CD4-positive, alpha-beta T cell treated with Interleukin-1 beta for 1 hour (primary cell): ENCODE results near the gene CLCN2.

Experiments used
- DNase-seq, 2 donors: peaks; one replicate each; pipeline ENCODE4 v3.0.0-alpha.2; 2020 to 2022

The CLCN2 gene

GRCh38 chr3:184322731-184323487 lies 38.5 kb downstream of the CLCN2 start:
- DNase-seq = peak in 1 of 2 donors; percentile 61

DNA sequence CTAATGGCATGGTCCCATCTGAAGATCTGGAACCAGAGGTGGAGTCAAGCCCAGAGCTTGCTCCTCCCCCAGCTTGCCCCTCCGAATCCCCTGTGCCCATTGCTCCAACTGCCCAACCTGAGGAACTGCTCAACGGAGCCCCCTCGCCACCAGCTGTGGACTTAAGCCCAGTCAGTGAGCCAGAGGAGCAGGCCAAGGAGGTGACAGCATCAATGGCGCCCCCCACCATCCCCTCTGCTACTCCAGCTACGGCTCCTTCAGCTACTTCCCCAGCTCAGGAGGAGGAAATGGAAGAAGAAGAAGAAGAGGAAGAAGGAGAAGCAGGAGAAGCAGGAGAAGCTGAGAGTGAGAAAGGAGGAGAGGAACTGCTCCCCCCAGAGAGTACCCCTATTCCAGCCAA lies 39.7 kb downstream of the CLCN2 start:
- no peak for DNase-seq

GRCh38 chr3:184320104-184320445 lies 41.3 kb downstream of the CLCN2 start:
- DNase-seq = peak; percentile 29 to 67

DNA sequence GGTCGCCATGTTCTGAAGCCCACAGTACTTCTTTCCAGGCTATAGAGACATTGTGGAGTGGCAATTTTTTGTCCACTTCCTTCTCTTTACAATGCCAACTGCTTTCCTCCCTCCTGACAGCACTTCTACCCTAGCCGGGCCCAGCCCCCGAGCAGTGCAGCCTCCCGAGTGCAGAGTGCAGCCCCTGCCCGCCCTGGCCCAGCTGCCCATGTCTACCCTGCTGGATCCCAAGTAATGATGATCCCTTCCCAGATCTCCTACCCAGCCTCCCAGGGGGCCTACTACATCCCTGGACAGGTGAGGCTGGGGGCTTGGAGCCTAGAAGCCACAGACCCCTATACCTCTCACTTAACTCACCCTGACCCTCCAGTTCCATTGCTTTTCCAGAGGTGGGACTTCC lies 44.2 kb downstream of the CLCN2 start:
- DNase-seq = no peak

DNA sequence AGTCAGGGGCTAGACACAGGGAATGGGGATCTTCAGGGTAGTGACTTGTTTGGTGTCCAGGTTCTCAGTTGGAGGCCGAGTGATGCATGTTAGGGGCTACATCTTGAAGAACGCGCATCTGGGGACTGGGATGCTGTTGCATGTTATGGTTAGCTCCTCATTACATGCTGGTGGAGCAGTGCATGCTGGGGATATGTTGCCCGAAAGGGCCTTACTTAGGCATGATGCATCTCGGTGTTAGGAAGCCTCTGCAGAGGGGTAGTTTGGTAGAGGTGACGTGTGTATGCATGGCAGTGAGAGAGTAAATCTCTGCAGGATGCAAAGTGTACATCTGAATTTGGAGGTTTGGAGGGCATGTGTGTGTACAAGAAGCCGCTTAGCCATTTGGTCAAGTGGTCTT lies 44.6 kb downstream of the CLCN2 start:
- no peak for DNase-seq

DNA sequence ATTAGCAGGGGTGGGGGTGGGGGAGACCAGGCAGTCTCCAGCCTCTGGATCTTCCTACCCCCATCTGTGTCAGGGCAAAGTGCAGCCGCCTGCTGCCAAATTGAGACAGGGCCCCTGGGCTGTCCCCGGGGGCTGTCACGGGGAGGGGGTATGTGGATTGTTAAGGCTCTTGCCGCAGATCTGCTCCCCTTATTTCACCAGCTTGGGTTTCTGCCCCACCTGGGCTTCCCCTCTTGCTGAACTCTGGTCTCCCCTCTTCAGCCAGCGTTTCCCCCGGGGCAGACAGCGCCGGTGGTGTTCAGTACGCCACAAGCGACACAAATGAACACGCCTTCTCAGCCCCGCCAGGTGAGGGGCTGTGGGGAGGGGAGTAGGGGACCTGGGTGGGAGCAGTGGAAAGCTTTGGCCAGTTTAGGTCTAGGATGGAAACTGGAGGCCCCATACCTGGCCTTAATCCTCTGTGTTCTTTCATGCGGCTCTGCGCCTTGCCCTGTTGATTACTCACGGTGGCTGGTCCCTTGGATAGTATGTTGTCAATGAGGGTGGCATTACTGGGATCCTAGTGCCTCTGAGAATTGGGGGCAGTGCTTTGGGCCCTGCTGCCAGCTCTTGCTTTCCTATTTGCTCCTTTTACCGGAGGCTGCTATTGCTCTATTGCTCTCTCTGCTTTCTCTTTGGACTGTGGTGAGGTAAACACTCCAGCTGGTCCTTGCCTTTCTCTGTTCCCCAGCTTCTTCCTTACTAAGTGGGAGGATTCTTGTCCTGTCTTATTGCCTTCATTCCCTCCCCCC lies 45.3 kb downstream of the CLCN2 start:
- peak; percentile 10 to 33 for DNase-seq

GRCh38 chr3:184315543-184315867 lies 45.9 kb downstream of the CLCN2 start:
- DNase-seq = no peak

- DNase-seq = peak; percentile 76 to 77
Observed at GRCh38 chr3:184314700-184315542, 46.5 kb downstream of the CLCN2 start.

- peak; percentile 94 to 95 for DNase-seq
Observed at GRCh38 chr3:184314363-184314699, 47.1 kb downstream of the CLCN2 start, which contains the start of gene EIF4G1. EIF4G1 (plus strand) TSS chr3:184314606; CDS start chr3:184315797, 1,191 bp downstream.

DNA sequence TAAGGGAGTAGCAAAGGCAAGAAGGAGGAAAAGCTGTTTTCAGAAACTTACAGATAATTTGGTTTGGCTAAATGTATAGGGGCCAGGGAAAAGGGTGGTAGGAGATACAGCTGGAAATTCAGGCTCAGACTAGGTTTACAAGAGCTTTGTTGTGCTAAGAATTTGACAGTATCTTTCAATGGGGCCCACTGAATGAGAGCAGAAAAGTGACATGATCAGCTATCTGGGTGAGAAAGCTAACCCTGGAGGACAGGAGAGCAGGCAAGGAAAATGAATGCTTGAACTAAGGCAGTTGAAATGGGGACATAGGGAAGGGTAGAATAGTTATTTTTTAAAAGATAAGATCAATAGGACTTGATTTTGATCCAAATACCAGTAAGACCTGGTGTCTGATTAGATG lies 49.8 kb downstream of the CLCN2 start:
- DNase-seq = no peak

DNA sequence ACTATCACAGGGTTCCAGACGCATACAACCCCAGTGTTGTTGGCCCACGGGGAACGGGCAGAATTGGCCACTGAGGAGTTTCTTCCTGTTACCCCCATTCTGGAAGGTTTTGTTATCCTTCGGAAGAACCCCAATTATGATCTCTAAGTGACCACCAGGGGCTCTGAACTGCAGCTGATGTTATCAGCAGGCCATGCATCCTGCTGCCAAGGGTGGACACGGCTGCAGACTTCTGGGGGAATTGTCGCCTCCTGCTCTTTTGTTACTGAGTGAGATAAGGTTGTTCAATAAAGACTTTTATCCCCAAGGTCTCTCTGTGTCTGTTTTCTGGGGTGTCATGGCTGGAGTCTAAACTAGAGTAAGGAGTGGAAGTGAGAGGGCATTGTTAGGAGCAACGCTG lies 52.7 kb downstream of the CLCN2 start:
- no peak for DNase-seq

DNA sequence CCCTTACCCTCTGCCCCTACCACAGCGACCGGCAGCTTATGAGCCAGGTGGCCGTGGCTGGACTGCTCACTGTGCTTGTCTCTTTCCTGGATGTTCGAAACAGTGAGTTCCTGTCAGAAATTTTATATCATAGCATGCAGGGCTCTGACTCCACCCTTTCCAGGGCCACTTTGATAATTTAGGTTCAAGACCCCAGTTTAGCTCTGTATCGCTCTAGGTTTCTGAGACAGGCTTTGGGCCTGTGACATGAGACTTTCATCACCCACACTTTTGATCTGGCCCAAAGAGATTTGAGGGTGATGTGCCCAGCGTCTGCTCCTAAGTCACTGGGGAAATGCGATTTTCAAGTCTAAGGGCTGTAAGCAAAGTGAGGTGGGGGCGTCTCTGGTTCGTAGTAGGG lies 53.5 kb downstream of the CLCN2 start:
- no peak for DNase-seq

- no peak for DNase-seq
Observed at GRCh38 chr3:184306341-184306972, 54.9 kb downstream of the CLCN2 start.

GRCh38 chr3:184305577-184305976 lies 55.8 kb downstream of the CLCN2 start:
- no peak for DNase-seq

GRCh38 chr3:184300378-184300720 lies 61.1 kb downstream of the CLCN2 start:
- DNase-seq = no peak

- DNase-seq = no peak
Observed at GRCh38 chr3:184299488-184300377, 61.7 kb downstream of the CLCN2 start.

GRCh38 chr3:184298759-184299487 lies 62.5 kb downstream of the CLCN2 start, which contains the start of gene PSMD2:
PSMD2 (plus strand) TSS chr3:184299241; CDS start chr3:184299267, 26 bp downstream.
- peak; percentile 98 for DNase-seq

GRCh38 chr3:184296616-184297015 lies 64.8 kb downstream of the CLCN2 start:
- DNase-seq = no peak
